ENCODE measurements around the gene MIP.
A peak's percentile ranks its signal among the peaks of the same experiment; 100 is the strongest.
"Not testable (repeated sequence)": the region's sequence is repeated elsewhere in the genome, so short reads cannot be mapped to it uniquely, and the experiment has no call there.

MIP gene

GRCh38 chr12:56454557-56454956 is at the start of gene MIP:
Gene MIP, minus strand, starts transcription at chr12:56454657. Its CDS starts 44 bp downstream, at chr12:56454613.
- Histone ChIP-seq H3K36me3 (ENCODE audit: control insufficient read depth in 1 of 2, insufficient read depth in 2 of 2, low read length in 2 of 2) (no peaks in the 10 kb centered on the region), H3K4me1 (ENCODE audit: control insufficient read depth in 1 of 2, insufficient read depth in 2 of 2, low read length in 2 of 2) (no peaks in the 10 kb centered on the region), H3K27ac (ENCODE audit: low read length) (no peak within 1 kb of the TSS), H3K27me3 (ENCODE audit: low read depth, low read length) (no peaks in the 10 kb centered on the region), H3K9me3 (ENCODE audit: control insufficient read depth in 1 of 2, low read length in 2 of 2) (no peaks in the 10 kb centered on the region), H3K4me3 (ENCODE audit: low read depth in 1 of 2, low read length in 2 of 2) (no peak within 1 kb of the TSS)

- not testable (repeated sequence) for H3K36me3 ChIP-seq (ENCODE audit: control insufficient read depth in 1 of 2, insufficient read depth in 2 of 2, low read length in 2 of 2)
Measured at GRCh38 chr12:56499879-56500278, 45.4 kb upstream of the MIP start.

DNA sequence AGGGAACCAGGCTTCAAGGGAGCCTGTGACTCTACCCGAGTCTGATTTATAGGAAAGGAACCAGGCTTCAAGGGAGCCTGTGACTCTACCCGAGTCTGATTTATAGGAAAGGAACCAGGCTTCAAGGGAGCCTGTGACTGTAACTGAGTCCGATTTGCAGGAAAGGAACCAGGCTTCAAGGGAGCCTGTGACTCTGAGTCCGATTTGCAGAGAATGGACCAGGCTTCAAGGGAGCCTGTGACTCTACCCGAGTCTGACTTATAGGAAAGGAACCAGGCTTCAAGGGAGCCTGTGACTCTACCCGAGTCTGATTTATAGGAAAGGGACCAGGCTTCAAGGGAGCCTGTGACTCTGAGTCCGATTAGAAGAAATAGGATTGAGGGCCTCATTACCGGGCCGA is 45.0 kb upstream of the MIP start:
- not testable (repeated sequence) for H3K9me3 ChIP-seq (ENCODE audit: control insufficient read depth in 1 of 2, low read length in 2 of 2); H3K4me1 ChIP-seq (ENCODE audit: control insufficient read depth in 1 of 2, insufficient read depth in 2 of 2, low read length in 2 of 2); H3K4me3 ChIP-seq (ENCODE audit: low read depth in 1 of 2, low read length in 2 of 2); H3K27ac ChIP-seq (ENCODE audit: low read length); H3K27me3 ChIP-seq (ENCODE audit: low read depth, low read length); H3K36me3 ChIP-seq (ENCODE audit: control insufficient read depth in 1 of 2, insufficient read depth in 2 of 2, low read length in 2 of 2)

More at GRCh38 chr12:56499879-56500278, 45.4 kb upstream of the MIP start:
- H3K4me1 ChIP-seq (ENCODE audit: control insufficient read depth in 1 of 2, insufficient read depth in 2 of 2, low read length in 2 of 2); H3K27me3 ChIP-seq (ENCODE audit: low read depth, low read length); H3K9me3 ChIP-seq (ENCODE audit: control insufficient read depth in 1 of 2, low read length in 2 of 2); H3K4me3 ChIP-seq (ENCODE audit: low read depth in 1 of 2, low read length in 2 of 2); H3K27ac ChIP-seq (ENCODE audit: low read length): not testable (repeated sequence)

DNA sequence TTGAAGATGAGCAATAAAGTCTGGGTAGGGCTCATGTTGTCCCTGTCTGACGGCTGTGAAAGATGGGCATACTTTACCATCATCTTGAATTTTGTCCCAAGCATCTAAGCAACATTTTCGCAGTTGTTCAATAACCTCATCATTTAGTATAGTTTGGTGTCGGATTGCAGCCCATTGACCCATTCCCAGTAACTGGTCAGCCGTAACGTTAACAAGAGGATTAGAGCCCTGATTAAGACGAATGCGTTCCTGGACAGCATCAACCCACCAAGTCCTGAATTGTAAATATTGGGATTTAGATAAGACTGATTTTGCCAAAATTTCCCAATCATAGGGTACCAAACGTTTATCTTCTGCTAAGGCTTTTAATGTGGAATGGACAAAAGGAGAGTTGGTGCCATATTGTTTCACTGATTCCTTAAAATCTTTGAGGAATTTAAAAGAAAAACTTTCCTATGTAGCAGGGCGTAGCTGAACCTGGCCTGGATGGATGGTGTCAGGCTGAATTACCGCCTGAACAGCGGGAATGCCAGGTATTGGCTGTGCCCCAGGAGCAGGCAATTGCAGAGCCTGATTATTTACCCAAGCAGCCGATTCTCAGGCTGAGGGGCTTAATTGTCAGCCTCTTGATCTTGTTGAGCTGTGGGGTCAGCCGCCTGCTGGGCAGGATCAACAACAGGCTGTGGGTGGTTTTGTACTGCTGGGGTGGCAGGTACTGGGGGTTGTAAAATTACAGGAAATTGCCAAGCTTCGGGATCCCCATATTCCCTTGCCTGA is 43.9 kb upstream of the MIP start:
- H3K27ac ChIP-seq (ENCODE audit: low read length); H3K4me1 ChIP-seq (ENCODE audit: control insufficient read depth in 1 of 2, insufficient read depth in 2 of 2, low read length in 2 of 2); H3K9me3 ChIP-seq (ENCODE audit: control insufficient read depth in 1 of 2, low read length in 2 of 2); H3K27me3 ChIP-seq (ENCODE audit: low read depth, low read length); H3K36me3 ChIP-seq (ENCODE audit: control insufficient read depth in 1 of 2, insufficient read depth in 2 of 2, low read length in 2 of 2); H3K4me3 ChIP-seq (ENCODE audit: low read depth in 1 of 2, low read length in 2 of 2): not testable (repeated sequence)

DNA sequence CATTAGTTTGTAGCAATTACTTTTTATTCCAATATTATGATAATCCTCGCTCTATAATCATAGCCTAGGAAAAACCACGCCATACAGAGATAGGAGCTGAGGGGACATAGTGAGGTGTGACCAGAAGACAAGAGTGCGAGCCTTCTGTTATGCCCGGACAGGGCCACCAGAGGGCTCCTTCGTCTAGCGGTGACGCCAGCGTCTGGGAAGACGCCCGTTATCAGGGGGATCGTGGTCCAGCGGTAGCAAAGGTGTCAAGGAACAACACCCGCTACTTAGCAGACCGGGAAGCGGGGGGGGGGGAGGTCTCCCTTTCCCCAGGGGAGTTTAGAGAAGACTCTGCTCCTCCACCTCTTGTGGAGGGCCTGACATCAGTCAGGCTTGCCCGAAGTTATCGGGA is 42.2 kb upstream of the MIP start:
- not testable (repeated sequence) for H3K27me3 ChIP-seq (ENCODE audit: low read depth, low read length); H3K9me3 ChIP-seq (ENCODE audit: control insufficient read depth in 1 of 2, low read length in 2 of 2); H3K36me3 ChIP-seq (ENCODE audit: control insufficient read depth in 1 of 2, insufficient read depth in 2 of 2, low read length in 2 of 2); H3K4me3 ChIP-seq (ENCODE audit: low read depth in 1 of 2, low read length in 2 of 2); H3K27ac ChIP-seq (ENCODE audit: low read length); H3K4me1 ChIP-seq (ENCODE audit: control insufficient read depth in 1 of 2, insufficient read depth in 2 of 2, low read length in 2 of 2)

DNA sequence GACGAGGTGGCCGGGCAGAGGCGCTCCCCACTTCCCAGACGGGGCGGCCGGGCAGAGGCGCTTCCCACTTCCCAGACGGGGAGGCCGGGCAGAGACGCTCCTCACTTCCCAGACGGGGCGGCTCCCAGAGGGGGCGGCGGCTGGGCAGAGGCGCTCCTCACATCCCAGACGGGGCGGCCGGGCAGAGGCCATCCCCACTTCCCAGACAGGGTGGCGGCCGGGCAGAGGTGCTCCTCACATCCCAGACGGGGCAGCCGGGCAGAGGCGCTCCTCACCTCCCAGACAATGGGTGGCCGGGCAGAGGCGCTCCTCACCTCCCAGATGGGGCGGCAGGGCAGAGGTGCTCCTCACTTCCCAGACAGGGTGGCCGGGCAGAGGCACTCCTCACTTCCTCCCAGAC is 40.0 kb upstream of the MIP start:
- H3K27me3 ChIP-seq (ENCODE audit: low read depth, low read length); H3K27ac ChIP-seq (ENCODE audit: low read length); H3K36me3 ChIP-seq (ENCODE audit: control insufficient read depth in 1 of 2, insufficient read depth in 2 of 2, low read length in 2 of 2); H3K9me3 ChIP-seq (ENCODE audit: control insufficient read depth in 1 of 2, low read length in 2 of 2); H3K4me1 ChIP-seq (ENCODE audit: control insufficient read depth in 1 of 2, insufficient read depth in 2 of 2, low read length in 2 of 2); H3K4me3 ChIP-seq (ENCODE audit: low read depth in 1 of 2, low read length in 2 of 2): not testable (repeated sequence)

DNA sequence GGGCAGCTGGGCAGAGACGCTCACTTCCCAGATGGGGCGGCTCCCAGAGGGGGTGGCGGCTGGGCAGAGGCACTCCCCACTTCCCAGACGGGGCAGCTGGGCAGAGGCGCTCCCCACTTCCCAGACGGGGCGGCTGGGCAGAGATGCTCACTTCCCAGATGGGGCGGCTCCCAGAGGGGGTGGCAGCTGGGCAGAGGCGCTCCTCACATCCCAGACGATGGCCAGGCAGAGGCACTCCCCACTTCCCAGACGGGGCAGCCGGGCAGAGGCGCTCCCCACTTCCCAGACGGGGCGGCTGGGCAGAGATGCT is 39.6 kb upstream of the MIP start:
- H3K36me3 ChIP-seq (ENCODE audit: control insufficient read depth in 1 of 2, insufficient read depth in 2 of 2, low read length in 2 of 2) = not testable (repeated sequence)

GRCh38 chr12:56493409-56494105 is 39.1 kb upstream of the MIP start:
- not testable (repeated sequence) for H3K36me3 ChIP-seq (ENCODE audit: control insufficient read depth in 1 of 2, insufficient read depth in 2 of 2, low read length in 2 of 2); H3K9me3 ChIP-seq (ENCODE audit: control insufficient read depth in 1 of 2, low read length in 2 of 2); H3K27me3 ChIP-seq (ENCODE audit: low read depth, low read length); H3K27ac ChIP-seq (ENCODE audit: low read length); H3K4me1 ChIP-seq (ENCODE audit: control insufficient read depth in 1 of 2, insufficient read depth in 2 of 2, low read length in 2 of 2); H3K4me3 ChIP-seq (ENCODE audit: low read depth in 1 of 2, low read length in 2 of 2)

More for the DNA sequence above, 39.6 kb upstream of the MIP start:
- not testable (repeated sequence) for H3K27me3 ChIP-seq (ENCODE audit: low read depth, low read length); H3K27ac ChIP-seq (ENCODE audit: low read length); H3K4me3 ChIP-seq (ENCODE audit: low read depth in 1 of 2, low read length in 2 of 2); H3K9me3 ChIP-seq (ENCODE audit: control insufficient read depth in 1 of 2, low read length in 2 of 2); H3K4me1 ChIP-seq (ENCODE audit: control insufficient read depth in 1 of 2, insufficient read depth in 2 of 2, low read length in 2 of 2)

DNA sequence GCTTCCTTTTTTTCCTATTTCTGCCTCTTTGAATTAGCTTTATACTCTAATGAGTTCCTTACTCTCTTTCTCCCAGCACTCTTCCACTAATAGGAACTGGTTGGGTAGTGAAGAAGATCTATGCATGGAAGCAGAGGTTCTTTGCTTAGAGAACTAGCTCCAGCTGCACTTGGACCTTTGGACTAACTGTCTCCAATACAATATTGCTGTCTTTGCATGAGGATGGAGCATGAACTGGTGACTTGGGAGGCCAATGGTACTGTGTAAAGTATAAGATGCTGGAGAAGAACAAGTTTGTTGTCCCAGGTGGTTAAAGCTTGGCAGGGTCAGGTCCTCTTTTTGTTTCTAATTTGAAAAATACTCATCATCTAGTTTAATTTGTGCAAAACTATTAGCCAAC is 35.9 kb upstream of the MIP start:
- Histone ChIP-seq H3K36me3 (ENCODE audit: control insufficient read depth in 1 of 2, insufficient read depth in 2 of 2, low read length in 2 of 2) (no peaks in the 10 kb centered on the region), H3K27ac (ENCODE audit: low read length) (no peak overlapping the region), H3K9me3 (ENCODE audit: control insufficient read depth in 1 of 2, low read length in 2 of 2) (no peaks in the 10 kb centered on the region), H3K27me3 (ENCODE audit: low read depth, low read length) (no peaks in the 10 kb centered on the region), H3K4me1 (ENCODE audit: control insufficient read depth in 1 of 2, insufficient read depth in 2 of 2, low read length in 2 of 2) (peaks cover 0 to 9% of the 10 kb centered on the region in 2 donors), H3K4me3 (ENCODE audit: low read depth in 1 of 2, low read length in 2 of 2) (no peak overlapping the region)

DNA sequence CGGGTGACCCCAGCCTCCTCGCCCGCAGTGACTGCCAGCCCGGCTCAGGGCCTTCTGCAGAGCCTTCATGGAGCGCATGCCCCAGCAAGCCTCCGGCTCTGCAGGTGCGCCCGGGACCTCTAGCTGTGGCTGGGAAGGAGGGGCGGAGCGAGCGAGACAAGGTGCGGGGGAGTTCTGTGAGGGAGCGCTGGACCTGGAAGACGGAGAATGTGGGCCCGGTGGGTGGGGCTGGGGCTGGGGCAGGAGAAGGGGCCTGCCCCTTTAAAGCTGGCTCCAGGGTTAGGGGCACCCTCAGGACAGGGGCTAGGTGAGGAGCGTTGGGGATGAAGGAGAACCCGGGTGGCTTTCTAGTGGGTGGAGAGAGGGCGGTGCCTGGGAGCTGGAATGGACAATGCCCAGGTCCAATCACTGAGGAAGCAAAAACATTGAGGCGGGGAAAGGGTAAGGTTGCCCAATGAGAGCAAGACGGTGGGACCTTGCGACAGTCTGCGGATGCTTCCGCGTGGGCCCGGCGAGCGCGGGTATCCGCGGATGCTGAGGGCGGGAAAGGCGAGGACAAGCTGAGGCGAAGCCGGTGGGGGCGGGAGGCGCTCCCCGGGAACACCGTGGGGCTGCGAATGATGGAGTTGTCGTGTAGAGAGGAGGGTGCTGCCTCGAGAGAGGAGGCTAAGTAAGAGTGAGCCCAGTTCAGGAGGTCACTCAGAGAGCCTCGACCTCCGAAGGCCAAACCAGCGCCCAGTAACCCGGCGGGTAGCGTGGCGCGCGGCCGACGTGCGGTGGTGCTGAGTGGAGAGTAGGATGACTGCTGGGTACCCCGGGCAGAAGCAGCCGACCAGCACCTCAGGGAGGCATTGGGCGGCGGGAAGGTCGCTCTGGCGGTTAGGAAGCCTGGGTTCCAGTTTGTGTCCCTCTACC is 33.8 kb upstream of the MIP start, which contains the start of gene GLS2:
GLS2 (minus strand) TSS at position 121 of the 915 bp plus-strand sequence; CDS start at position 78, 43 bp downstream.
- no peak within 1 kb of the TSS for H3K27ac ChIP-seq (ENCODE audit: low read length)
- no peaks in the 10 kb centered on the region for H3K27me3 ChIP-seq (ENCODE audit: low read depth, low read length)
- peak within 1 kb of the TSS; percentile 57 to 84 for H3K4me3 ChIP-seq (ENCODE audit: low read depth in 1 of 2, low read length in 2 of 2)
- H3K36me3 ChIP-seq (ENCODE audit: control insufficient read depth in 1 of 2, insufficient read depth in 2 of 2, low read length in 2 of 2) = no peaks in the 10 kb centered on the region
- H3K9me3 ChIP-seq (ENCODE audit: control insufficient read depth in 1 of 2, low read length in 2 of 2) = no peaks in the 10 kb centered on the region
- H3K4me1 ChIP-seq (ENCODE audit: control insufficient read depth in 1 of 2, insufficient read depth in 2 of 2, low read length in 2 of 2) = peaks cover 0 to 9% of the 10 kb centered on the region in 2 donors

- H3K27me3 ChIP-seq (ENCODE audit: low read depth, low read length) = no peaks in the 10 kb centered on the region
- no peak overlapping the region for H3K27ac ChIP-seq (ENCODE audit: low read length)
Measured at GRCh38 chr12:56487448-56488040, 33.1 kb upstream of the MIP start.

More at GRCh38 chr12:56487448-56488040, 33.1 kb upstream of the MIP start:
- Histone ChIP-seq H3K4me1 (ENCODE audit: control insufficient read depth in 1 of 2, insufficient read depth in 2 of 2, low read length in 2 of 2) (peaks cover 0 to 9% of the 10 kb centered on the region in 2 donors), H3K9me3 (ENCODE audit: control insufficient read depth in 1 of 2, low read length in 2 of 2) (no peaks in the 10 kb centered on the region), H3K4me3 (ENCODE audit: low read depth in 1 of 2, low read length in 2 of 2) (peak overlapping the region; percentile 57 to 84), H3K36me3 (ENCODE audit: control insufficient read depth in 1 of 2, insufficient read depth in 2 of 2, low read length in 2 of 2) (no peaks in the 10 kb centered on the region)

All from muscle layer of duodenum (tissue), 2 donors.